Jurkat, Clone E6-1 (cell line): ENCODE measurements around the gene STAC2.

Experiments used
- DNase-seq: peaks from one replicate; pipeline ENCODE4 v3.0.0-alpha.2; 2011; ENCODE audit warnings: low read depth, low spot score
- H3K4me3 ChIP-seq: 2 replicates; pipeline ENCODE4 v1.5.1; 2011; ENCODE audit warnings: mild to moderate bottlenecking, low read length, control low read depth, moderate library complexity

The STAC2 gene

DNA sequence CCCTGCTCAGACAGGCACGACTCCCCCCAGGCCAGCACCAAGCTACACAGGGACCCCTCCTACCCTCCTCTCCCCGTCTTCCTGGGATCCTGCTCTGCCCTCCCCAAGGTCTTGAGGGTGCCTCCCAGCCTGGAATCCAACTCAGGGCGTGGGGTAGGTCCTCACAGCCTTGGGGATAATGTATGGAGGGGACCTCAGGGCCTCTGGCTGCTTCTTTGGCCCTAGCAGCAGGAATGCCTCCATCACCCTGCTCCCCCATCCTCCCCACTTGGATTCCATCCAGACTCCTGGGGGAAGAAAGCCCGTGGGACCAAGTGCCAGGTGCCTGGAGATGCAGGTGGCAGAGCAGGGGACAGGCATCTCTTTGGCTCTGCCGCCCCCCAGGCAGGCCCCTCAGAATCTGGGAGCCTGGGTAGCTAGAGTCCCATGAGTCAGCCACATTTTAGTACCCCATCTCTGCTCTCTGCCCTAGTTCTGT lies 10.7 kb upstream of the STAC2 start:
- DNase-seq: no peak

DNA sequence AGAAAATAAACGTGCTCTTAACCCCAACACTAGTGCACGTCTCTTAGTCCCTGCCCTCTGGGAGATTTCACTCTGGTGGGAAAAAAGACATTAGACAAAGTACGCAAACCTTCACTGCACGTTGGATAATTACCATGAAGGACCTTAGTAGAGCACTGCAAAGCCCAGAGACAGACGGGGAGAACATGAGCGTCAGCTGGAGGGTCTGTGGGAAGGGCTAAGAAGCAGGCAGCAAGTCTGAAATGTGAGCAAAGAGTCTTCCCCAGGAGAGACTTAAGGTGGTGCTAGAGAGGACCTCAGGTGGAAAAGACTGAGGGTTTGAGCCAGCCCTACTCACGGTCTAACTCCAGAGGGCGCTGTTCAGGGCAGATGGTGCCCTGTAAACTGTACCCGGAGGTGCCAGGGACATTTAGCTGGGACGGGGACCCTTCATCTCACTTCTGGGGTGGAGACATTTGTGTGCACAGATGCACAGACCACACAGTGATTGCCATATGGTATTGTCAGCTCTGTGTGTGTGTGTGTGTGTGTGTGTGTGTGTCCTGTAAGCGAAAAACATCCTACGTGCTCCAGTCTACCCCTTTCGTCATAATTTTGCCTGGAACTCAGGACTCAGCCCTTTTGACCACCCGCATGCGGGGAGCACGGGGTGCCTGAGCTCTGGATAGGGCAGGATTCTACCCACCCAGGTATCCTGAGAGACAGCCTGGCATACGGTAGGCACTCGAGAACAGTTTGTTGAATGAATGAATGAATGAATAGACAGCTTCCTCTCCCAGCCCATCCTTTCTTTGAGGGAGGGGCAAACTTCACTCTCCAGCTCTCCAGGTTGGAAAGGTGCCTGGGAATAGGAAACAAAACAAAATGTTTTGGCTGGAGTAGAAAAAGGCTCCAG lies 10.1 kb upstream of the STAC2 start:
- no peak overlapping the region for H3K4me3 ChIP-seq
- DNase-seq: peak; percentile 74

More for the DNA sequence above, 10.7 kb upstream of the STAC2 start:
- H3K4me3 ChIP-seq: no peak overlapping the region

- DNase-seq: peak; percentile 40
- no peak overlapping the region; the same call in 1 of the 2 replicates for H3K4me3 ChIP-seq
These were observed 6.1 kb upstream of the STAC2 start for GRCh38 chr17:39231591-39232551.

- DNase-seq: no peak
- H3K4me3 ChIP-seq: no peak overlapping the region
These were observed 5.4 kb upstream of the STAC2 start for GRCh38 chr17:39231091-39231561.

GRCh38 chr17:39230361-39230760 lies 4.6 kb upstream of the STAC2 start:
- no peak overlapping the region for H3K4me3 ChIP-seq
- no peak for DNase-seq

GRCh38 chr17:39229274-39229913 lies 3.6 kb upstream of the STAC2 start:
- DNase-seq: no peak
- H3K4me3 ChIP-seq: no peak overlapping the region

- no peak overlapping the region for H3K4me3 ChIP-seq
- no peak for DNase-seq
These were observed 1.7 kb upstream of the STAC2 start for GRCh38 chr17:39227364-39227919.

DNA sequence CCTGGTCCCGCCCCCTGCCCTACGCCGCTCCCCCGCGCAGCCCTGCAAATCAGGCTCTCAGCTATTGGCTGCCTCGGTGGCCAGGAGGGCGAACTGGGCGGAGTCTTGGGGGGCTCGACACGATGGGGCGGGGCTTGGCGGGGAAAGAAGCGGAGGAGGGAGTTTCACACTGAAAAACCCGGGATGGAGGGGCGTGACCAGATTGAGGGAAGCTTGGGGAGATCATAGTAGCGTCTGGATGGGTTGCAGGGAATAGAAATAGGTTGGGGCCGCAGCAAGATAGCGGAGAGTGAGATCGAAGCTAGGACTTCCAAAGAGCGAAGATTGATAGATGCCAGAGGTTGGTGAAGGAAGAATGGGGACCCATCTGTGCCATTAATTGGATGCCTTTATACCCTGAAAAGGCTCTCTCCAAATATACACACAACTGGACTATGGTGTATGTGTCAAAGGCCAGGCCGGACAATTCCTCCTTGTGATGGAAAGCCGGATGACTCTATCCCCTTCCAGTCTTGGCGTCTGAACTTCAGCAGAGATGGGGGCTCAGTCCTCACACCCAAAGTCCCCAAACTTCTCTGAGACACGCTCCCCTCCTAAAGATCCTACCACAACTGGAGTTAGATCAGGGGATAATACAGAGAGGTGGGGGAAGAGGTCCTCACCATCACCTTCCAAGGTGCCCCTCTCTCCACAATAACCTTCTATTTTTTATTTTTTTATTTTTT lies 376 bp upstream of the STAC2 start:
- peak overlapping the region; percentile 25 for H3K4me3 ChIP-seq

DNA sequence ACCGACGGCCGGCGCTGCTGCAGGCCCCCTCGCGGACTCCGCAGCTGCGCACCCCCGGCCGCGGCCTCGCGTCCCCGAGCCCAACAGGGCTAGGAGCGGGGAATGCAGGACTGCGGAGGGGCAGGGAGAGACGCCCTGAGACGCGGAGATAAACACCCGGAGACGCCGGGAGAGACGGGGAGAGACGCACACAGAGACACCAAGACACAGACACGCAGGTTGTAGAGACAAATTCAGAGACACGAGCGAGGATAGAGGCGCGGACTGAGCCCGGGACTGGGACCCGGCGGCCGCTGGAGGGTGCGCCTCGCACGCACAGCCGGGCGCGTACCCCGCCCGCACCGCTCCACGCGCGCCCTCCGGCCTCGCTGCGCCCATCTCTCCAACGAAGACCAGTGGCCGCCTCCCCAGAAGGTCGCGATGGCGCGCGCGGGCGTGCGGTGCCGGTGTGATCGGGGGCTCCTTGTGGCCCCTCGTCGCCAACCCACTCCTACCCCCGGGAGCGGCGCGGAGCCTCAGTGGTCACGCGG lies 902 bp downstream of the STAC2 start:
- DNase-seq: no peak
- no peak overlapping the region for H3K4me3 ChIP-seq

More for the DNA sequence above, 376 bp upstream of the STAC2 start:
- no peak for DNase-seq

GRCh38 chr17:39223907-39224777 lies 1.6 kb downstream of the STAC2 start:
- no peak for DNase-seq
- H3K4me3 ChIP-seq: no peak overlapping the region

- no peak for DNase-seq
- no peak overlapping the region for H3K4me3 ChIP-seq
These were observed 2.6 kb downstream of the STAC2 start for GRCh38 chr17:39222866-39223834.

DNA sequence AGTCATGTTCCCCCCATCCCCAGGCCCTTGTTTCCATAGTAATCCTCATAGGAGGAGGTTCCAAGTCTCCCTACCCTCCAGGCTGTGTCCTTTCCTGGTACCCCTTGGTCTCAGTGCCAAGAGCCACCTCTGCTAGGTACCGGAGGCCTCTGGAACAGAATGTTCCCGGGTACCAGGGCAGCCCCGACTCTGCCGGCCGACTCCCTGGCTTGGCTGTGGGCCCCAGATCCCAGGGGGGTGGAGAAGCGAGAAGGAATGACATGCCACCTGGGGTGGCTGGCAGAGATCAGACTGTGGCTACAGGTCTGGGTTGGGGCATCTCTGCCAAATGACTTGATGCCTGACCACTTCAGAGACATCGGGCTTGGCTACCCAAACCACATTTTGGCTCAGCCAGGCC lies 3.6 kb downstream of the STAC2 start:
- no peak overlapping the region for H3K4me3 ChIP-seq
- no peak for DNase-seq

GRCh38 chr17:39221572-39221971 lies 4.2 kb downstream of the STAC2 start:
- DNase-seq: no peak
- H3K4me3 ChIP-seq: no peak overlapping the region

DNA sequence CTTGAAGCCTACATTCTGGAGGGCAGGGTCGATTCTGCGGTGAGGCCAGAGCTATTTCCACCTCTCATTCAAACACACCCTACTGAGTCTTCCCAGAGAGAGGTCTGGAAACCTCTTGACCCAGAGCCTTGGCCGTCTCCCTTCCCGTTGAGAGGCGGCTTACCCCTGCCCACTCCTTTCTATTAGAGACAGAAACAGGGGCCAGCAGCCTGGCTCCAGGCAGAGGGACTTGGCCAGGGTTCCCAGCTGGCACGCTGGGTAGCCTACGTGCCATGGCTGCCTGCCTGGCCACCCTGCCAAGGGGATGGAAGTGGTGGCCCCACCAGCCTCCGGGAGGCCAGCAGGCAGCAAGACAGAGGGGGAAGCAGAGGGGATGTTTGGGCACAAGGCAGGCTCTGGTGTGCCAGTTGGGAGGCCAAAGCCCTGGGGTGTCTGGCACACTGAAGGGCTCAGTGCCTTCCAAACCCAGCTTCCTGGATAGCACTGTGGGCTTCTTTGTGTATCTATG lies 6.0 kb downstream of the STAC2 start:
- DNase-seq: no peak
- no peak overlapping the region for H3K4me3 ChIP-seq

GRCh38 chr17:39218906-39219305 lies 6.8 kb downstream of the STAC2 start:
- H3K4me3 ChIP-seq: no peak overlapping the region
- DNase-seq: no peak
